ENCODE measurements around the gene DOK7.

DOK7 gene

DNA sequence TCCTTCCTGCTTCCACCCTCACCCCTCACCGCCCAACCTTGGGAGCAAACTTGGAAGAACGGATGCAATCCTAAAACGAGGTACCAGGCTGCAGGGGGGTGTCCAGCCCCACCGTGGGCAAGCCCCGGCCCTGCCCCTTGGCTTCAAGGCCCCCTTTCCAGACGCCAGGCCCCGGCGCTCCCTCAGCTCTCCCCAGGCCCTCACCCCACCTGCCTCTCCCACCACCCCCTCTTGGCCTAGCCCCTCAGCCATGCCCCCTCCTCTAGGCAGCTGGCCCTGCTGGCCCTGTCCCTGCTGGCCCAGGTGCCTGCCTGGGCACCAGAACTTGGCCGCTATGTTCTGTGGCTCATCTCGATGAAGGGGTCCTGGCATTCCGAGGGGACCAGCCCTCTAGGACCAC, 35.3 kb downstream of the DOK7 start:
- DNase-seq (ENCODE audit: low read depth, low spot score): no peak
- H3K4me3 ChIP-seq (ENCODE audit: low read length): no peak overlapping the region
- no peaks in the 10 kb centered on the region for H3K27me3 ChIP-seq (ENCODE audit: control insufficient read depth, insufficient read depth, low read length)
- H3K4me1 ChIP-seq (ENCODE audit: control insufficient read depth, insufficient read depth, low read length): no peaks in the 10 kb centered on the region; the same call in 1 of the 2 replicates
- H3K36me3 ChIP-seq (ENCODE audit: control insufficient read depth, insufficient read depth, low read length): peaks cover 2% of the 10 kb centered on the region; the same call in 1 of the 2 replicates
- WGBS (ENCODE audit: insufficient coverage, insufficient read length): no CpG with 5 or more reads among the region's 11 CpGs
- H3K9me3 ChIP-seq (ENCODE audit: control insufficient read depth, insufficient read depth, low read length): no peaks in the 10 kb centered on the region
- no peak overlapping the region for H3K27ac ChIP-seq (ENCODE audit: low read length)

- H3K27ac ChIP-seq (ENCODE audit: low read length): no peak overlapping the region
- no peaks in the 10 kb centered on the region for H3K9me3 ChIP-seq (ENCODE audit: control insufficient read depth, insufficient read depth, low read length)
- DNase-seq (ENCODE audit: low read depth, low spot score): no peak
- H3K27me3 ChIP-seq (ENCODE audit: control insufficient read depth, insufficient read depth, low read length): no peaks in the 10 kb centered on the region
- no peaks in the 10 kb centered on the region; the same call in 1 of the 2 replicates for H3K4me1 ChIP-seq (ENCODE audit: control insufficient read depth, insufficient read depth, low read length)
- no CpG with 5 or more reads among the region's 20 CpGs for WGBS (ENCODE audit: insufficient coverage, insufficient read length)
- H3K4me3 ChIP-seq (ENCODE audit: low read length): no peak overlapping the region
- peaks cover 2% of the 10 kb centered on the region; the same call in 1 of the 2 replicates for H3K36me3 ChIP-seq (ENCODE audit: control insufficient read depth, insufficient read depth, low read length)
Measured at GRCh38 chr4:3498901-3499510, 35.9 kb downstream of the DOK7 start.

- no CpG with 5 or more reads among the region's 12 CpGs for WGBS (ENCODE audit: insufficient coverage, insufficient read length)
- DNase-seq (ENCODE audit: low read depth, low spot score): no peak
Measured at GRCh38 chr4:3499710-3500109, 36.6 kb downstream of the DOK7 start.

GRCh38 chr4:3500111-3500510, 37.0 kb downstream of the DOK7 start:
- Histone ChIP-seq H3K4me3 (ENCODE audit: low read length) (no peak overlapping the region), H3K27ac (ENCODE audit: low read length) (no peak overlapping the region), H3K9me3 (ENCODE audit: control insufficient read depth, insufficient read depth, low read length) (no peaks in the 10 kb centered on the region), H3K4me1 (ENCODE audit: control insufficient read depth, insufficient read depth, low read length) (no peaks in the 10 kb centered on the region; the same call in 1 of the 2 replicates), H3K36me3 (ENCODE audit: control insufficient read depth, insufficient read depth, low read length) (peaks cover 2% of the 10 kb centered on the region; the same call in 1 of the 2 replicates), H3K27me3 (ENCODE audit: control insufficient read depth, insufficient read depth, low read length) (no peaks in the 10 kb centered on the region)
- no CpG with 5 or more reads among the region's 17 CpGs for WGBS (ENCODE audit: insufficient coverage, insufficient read length)
- no peak for DNase-seq (ENCODE audit: low read depth, low spot score)

More at GRCh38 chr4:3499710-3500109, 36.6 kb downstream of the DOK7 start:
- peaks cover 2% of the 10 kb centered on the region; the same call in 1 of the 2 replicates for H3K36me3 ChIP-seq (ENCODE audit: control insufficient read depth, insufficient read depth, low read length)
- no peak overlapping the region for H3K27ac ChIP-seq (ENCODE audit: low read length)
- H3K27me3 ChIP-seq (ENCODE audit: control insufficient read depth, insufficient read depth, low read length): no peaks in the 10 kb centered on the region
- no peak overlapping the region for H3K4me3 ChIP-seq (ENCODE audit: low read length)
- no peaks in the 10 kb centered on the region; the same call in 1 of the 2 replicates for H3K4me1 ChIP-seq (ENCODE audit: control insufficient read depth, insufficient read depth, low read length)
- no peaks in the 10 kb centered on the region for H3K9me3 ChIP-seq (ENCODE audit: control insufficient read depth, insufficient read depth, low read length)

- Histone ChIP-seq H3K27ac (ENCODE audit: low read length) (no peak overlapping the region), H3K27me3 (ENCODE audit: control insufficient read depth, insufficient read depth, low read length) (no peaks in the 10 kb centered on the region), H3K4me3 (ENCODE audit: low read length) (no peak overlapping the region), H3K4me1 (ENCODE audit: control insufficient read depth, insufficient read depth, low read length) (no peaks in the 10 kb centered on the region; the same call in 1 of the 2 replicates), H3K9me3 (ENCODE audit: control insufficient read depth, insufficient read depth, low read length) (no peaks in the 10 kb centered on the region), H3K36me3 (ENCODE audit: control insufficient read depth, insufficient read depth, low read length) (peaks cover 2% of the 10 kb centered on the region; the same call in 1 of the 2 replicates)
- no CpG with 5 or more reads among the region's 29 CpGs for WGBS (ENCODE audit: insufficient coverage, insufficient read length)
- no peak for DNase-seq (ENCODE audit: low read depth, low spot score)
Measured at GRCh38 chr4:3500634-3501101, 37.6 kb downstream of the DOK7 start.

DNA sequence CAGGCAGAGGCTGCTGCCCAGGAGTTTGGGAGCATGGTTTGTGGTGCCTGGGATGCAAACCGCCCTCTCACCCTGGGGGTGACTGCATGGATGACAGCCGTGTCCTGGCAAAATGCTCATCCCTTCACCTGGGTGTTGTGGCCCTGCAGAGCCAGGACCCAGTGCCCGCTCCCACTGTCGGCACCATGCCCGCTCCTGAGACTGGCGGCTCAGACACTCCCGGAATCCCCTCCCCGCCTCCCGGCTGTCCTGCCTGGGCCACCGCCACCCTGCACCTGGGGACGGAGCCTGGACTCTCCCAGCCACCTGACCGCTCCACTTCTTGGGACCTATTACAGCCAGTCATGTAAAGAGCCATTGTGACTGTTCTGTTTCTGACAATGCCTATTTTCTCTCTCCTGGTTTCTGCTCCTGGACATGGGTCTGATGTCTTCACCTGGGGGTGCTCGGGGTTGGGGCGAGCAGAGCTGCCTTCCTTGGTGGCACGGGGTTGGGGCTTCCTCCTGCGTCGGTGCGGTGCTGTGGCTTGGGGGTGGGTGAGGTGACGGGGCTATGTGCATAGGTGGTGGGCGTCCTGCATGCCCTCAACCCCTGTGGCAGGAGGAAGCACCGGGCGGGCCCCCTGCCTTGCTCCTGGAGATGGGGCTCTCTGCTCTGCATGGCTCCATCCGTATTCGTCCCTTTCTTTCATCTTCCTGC, 38.2 kb downstream of the DOK7 start:
- DNase-seq (ENCODE audit: low read depth, low spot score): no peak
- no CpG with 5 or more reads among the region's 24 CpGs for WGBS (ENCODE audit: insufficient coverage, insufficient read length)
- no peak overlapping the region for H3K27ac ChIP-seq (ENCODE audit: low read length)
- no peaks in the 10 kb centered on the region; the same call in 1 of the 2 replicates for H3K4me1 ChIP-seq (ENCODE audit: control insufficient read depth, insufficient read depth, low read length)
- H3K4me3 ChIP-seq (ENCODE audit: low read length): no peak overlapping the region
- peaks cover 2% of the 10 kb centered on the region; the same call in 1 of the 2 replicates for H3K36me3 ChIP-seq (ENCODE audit: control insufficient read depth, insufficient read depth, low read length)
- H3K9me3 ChIP-seq (ENCODE audit: control insufficient read depth, insufficient read depth, low read length): no peaks in the 10 kb centered on the region
- H3K27me3 ChIP-seq (ENCODE audit: control insufficient read depth, insufficient read depth, low read length): no peaks in the 10 kb centered on the region

DNA sequence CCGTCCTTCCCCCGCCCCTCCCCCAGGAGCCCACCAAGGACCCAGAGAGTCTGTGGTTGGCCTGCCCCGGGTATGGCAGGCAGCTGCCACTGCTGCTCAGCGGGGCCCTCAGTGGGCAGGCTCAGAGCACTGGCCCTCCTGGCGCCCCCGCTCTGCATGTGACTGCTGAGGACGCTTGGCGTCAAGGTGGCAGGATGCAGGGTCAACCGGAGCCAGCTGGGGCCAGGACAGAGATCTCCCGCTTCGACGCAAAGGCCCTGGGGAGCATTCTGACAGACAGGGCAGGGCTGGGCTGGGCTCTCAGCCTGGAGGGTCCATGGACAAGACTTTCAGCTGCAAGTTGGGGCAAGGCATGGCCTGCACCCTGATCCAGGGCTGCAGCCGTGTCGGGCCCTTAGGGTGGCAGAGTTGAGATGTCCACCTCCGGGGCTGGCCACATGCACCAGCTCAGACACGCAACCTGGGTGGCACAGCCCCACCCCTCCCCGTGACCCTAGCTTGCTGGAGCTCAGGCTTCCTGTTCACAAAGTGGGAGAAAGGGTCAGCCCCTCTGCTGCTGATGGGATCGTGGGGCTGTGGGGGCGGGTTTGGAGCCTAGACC, 38.8 kb downstream of the DOK7 start:
- no peak overlapping the region for H3K4me3 ChIP-seq (ENCODE audit: low read length)
- no peaks in the 10 kb centered on the region for H3K9me3 ChIP-seq (ENCODE audit: control insufficient read depth, insufficient read depth, low read length)
- no peak for DNase-seq (ENCODE audit: low read depth, low spot score)
- H3K36me3 ChIP-seq (ENCODE audit: control insufficient read depth, insufficient read depth, low read length): peaks cover 2% of the 10 kb centered on the region; the same call in 1 of the 2 replicates
- no peaks in the 10 kb centered on the region for H3K27me3 ChIP-seq (ENCODE audit: control insufficient read depth, insufficient read depth, low read length)
- no CpG with 5 or more reads among the region's 19 CpGs for WGBS (ENCODE audit: insufficient coverage, insufficient read length)
- no peaks in the 10 kb centered on the region; the same call in 1 of the 2 replicates for H3K4me1 ChIP-seq (ENCODE audit: control insufficient read depth, insufficient read depth, low read length)
- no peak overlapping the region for H3K27ac ChIP-seq (ENCODE audit: low read length)

GRCh38 chr4:3502941-3503936, 40.1 kb downstream of the DOK7 start:
- no peaks in the 10 kb centered on the region for H3K9me3 ChIP-seq (ENCODE audit: control insufficient read depth, insufficient read depth, low read length)
- H3K27me3 ChIP-seq (ENCODE audit: control insufficient read depth, insufficient read depth, low read length): no peaks in the 10 kb centered on the region
- peaks cover 3% of the 10 kb centered on the region for H3K36me3 ChIP-seq (ENCODE audit: control insufficient read depth, insufficient read depth, low read length)
- H3K4me1 ChIP-seq (ENCODE audit: control insufficient read depth, insufficient read depth, low read length): no peaks in the 10 kb centered on the region; the same call in 1 of the 2 replicates
- H3K27ac ChIP-seq (ENCODE audit: low read length): no peak overlapping the region
- DNase-seq (ENCODE audit: low read depth, low spot score): no peak
- no peak overlapping the region for H3K4me3 ChIP-seq (ENCODE audit: low read length)
- WGBS (ENCODE audit: insufficient coverage, insufficient read length): no CpG with 5 or more reads among the region's 39 CpGs

GRCh38 chr4:3505231-3505630, 42.1 kb downstream of the DOK7 start:
- Histone ChIP-seq H3K27ac (ENCODE audit: low read length) (no peak overlapping the region), H3K4me3 (ENCODE audit: low read length) (no peak overlapping the region), H3K36me3 (ENCODE audit: control insufficient read depth, insufficient read depth, low read length) (peaks cover 11% of the 10 kb centered on the region), H3K27me3 (ENCODE audit: control insufficient read depth, insufficient read depth, low read length) (no peaks in the 10 kb centered on the region), H3K4me1 (ENCODE audit: control insufficient read depth, insufficient read depth, low read length) (no peaks in the 10 kb centered on the region; the same call in 1 of the 2 replicates), H3K9me3 (ENCODE audit: control insufficient read depth, insufficient read depth, low read length) (no peaks in the 10 kb centered on the region)
- no CpG with 5 or more reads among the region's 16 CpGs for WGBS (ENCODE audit: insufficient coverage, insufficient read length)
- DNase-seq (ENCODE audit: low read depth, low spot score): no peak
